Frontal cortex (tissue), 4 donors: ENCODE measurements around the gene ZNF275. TPM values are rescaled to one million over a fixed set of nuclear protein-coding genes. Genes with fewer than 3 reads are reported as not detected.
"Not testable (repeated sequence)": the region's sequence is repeated elsewhere in the genome, so short reads cannot be mapped to it uniquely, and the experiment has no call there.

ENCODE experiments used
- DNase-seq, 2 donors: peaks; one replicate each; pipeline ENCODE4 v3.0.0; 2012; ENCODE audit warnings: low spot score in 2 of 2
- FAIRE-seq: peaks from 2 replicates; lab custom pipeline; 2012; peaks lifted over from hg19 to GRCh38; lab: Jason Lieb, UNC
- total RNA-seq: library from RNA; depleted of rRNA; stranded (reverse); fragments of >200 nt; gene quantifications from one replicate; pipeline ENCODE4 v1.2.3, GENCODE V29; 2014
- donor health status: control.
- donor health status: control.
- donor health status: control.

Gene ZNF275
- total RNA-seq, 1 donor from 2014 or later: 5.7 TPM

- no peak for DNase-seq
- no peak for FAIRE-seq
These were observed 48.9 kb downstream of the ZNF275 start for GRCh38 chrX:153382563-153383482.

- FAIRE-seq: no peak
- no peak for DNase-seq
These were observed 50.4 kb downstream of the ZNF275 start for GRCh38 chrX:153384390-153384789.

GRCh38 chrX:153384973-153385372, 51.0 kb downstream of the ZNF275 start:
- DNase-seq, FAIRE-seq: not testable (repeated sequence)

- FAIRE-seq (no peak), DNase-seq (no peak)
These were observed 52.1 kb downstream of the ZNF275 start for GRCh38 chrX:153386097-153386496.

DNA sequence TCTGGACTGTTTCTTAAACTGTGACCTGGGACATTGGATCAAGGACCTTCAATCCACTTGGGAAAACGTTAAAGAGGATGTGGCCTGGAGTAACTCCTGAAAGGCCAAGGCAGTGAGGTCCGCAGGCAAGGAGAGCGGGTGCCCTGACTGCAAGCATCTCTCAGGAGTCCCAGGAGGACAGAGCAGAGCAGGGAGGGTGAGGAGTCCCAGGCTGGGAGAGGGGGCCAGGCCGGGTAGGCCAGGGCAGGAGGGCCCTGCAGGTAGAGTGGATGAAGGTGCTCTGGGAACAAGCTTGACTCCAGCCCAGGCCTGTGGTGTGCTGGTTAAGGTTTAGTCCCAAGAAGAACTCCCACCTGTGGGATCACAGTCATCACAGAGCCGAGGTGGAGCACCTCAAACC, 53.4 kb downstream of the ZNF275 start:
- no peak for DNase-seq
- FAIRE-seq: no peak

GRCh38 chrX:153387987-153388721, 54.2 kb downstream of the ZNF275 start:
- no peak for DNase-seq
- no peak for FAIRE-seq

DNA sequence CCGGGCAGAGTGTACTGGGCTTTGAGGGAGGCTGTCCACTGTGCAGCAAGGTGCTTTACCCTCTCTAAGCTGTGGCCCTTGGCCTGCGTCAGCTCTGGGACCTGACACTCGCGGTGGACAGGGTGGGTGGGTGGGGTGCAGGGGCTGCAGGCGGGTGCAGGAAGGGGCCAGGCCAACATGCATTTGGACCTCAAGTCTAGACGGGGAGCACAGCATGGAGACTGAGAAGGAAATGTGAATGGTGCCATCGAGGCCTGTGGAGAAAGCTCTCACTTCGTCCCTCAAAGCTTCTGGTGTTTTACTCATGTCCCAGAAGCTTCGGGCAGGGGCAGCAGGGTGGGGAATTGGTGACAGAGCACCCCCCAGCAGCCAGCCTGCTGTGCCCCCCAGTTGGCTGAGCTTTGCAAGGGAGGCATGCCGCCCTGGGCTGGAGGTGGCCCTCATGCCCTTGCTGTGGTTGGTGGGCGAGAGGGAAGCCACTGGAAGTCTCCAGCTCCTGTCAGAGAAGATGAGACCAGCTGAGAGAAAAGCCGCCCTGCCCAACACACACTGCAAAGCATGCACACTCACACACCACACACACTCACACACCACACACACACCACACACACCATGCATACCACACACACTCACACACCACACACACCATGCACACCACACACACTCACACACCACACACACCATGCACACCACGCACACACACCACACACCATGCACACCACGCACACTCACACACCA, 54.9 kb downstream of the ZNF275 start:
- FAIRE-seq (no peak), DNase-seq (no peak)

GRCh38 chrX:153389460-153389768, 55.5 kb downstream of the ZNF275 start:
- FAIRE-seq: not testable (repeated sequence)

GRCh38 chrX:153392642-153393321, 58.8 kb downstream of the ZNF275 start:
- FAIRE-seq: no peak
- DNase-seq: no peak

More at GRCh38 chrX:153389460-153389768, 55.5 kb downstream of the ZNF275 start:
- DNase-seq: not testable (repeated sequence)

- FAIRE-seq: no peak
- DNase-seq: no peak
These were observed 60.7 kb downstream of the ZNF275 start for GRCh38 chrX:153394612-153395011.

DNA sequence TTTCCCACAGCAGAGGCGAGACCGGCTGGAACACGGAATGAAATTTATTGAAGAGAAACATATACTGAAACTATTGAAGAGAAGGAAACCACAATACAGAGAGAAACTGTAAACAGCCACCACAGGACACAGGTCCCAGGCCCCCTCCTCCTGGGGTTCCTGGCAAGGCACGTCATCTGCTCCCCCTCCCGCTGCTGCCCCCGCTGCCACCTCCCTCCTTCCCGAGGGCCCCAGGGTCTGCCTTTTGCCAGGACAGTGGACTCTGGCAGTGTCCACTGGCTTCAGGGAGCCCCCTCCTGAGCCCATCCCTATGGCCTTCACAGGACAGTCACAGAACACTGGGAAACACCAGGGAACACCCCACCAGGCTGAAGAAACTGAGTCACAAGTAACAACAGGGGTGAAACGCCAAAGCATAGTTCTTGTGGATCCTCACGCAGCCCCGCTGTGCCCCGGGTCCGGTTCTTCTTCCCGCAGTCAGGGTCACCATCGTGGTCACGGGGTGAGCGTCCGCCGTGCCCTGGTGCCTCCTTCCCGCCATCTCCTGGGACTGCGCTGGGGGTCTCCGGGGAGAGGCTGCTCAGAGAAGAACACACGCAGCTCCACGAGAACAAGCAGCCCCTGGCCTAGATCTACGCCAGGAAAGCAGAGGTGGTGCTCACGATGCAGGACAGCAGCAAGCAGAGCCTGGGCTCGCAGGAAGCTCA, 61.8 kb downstream of the ZNF275 start:
- FAIRE-seq (no peak), DNase-seq (no peak)

DNA sequence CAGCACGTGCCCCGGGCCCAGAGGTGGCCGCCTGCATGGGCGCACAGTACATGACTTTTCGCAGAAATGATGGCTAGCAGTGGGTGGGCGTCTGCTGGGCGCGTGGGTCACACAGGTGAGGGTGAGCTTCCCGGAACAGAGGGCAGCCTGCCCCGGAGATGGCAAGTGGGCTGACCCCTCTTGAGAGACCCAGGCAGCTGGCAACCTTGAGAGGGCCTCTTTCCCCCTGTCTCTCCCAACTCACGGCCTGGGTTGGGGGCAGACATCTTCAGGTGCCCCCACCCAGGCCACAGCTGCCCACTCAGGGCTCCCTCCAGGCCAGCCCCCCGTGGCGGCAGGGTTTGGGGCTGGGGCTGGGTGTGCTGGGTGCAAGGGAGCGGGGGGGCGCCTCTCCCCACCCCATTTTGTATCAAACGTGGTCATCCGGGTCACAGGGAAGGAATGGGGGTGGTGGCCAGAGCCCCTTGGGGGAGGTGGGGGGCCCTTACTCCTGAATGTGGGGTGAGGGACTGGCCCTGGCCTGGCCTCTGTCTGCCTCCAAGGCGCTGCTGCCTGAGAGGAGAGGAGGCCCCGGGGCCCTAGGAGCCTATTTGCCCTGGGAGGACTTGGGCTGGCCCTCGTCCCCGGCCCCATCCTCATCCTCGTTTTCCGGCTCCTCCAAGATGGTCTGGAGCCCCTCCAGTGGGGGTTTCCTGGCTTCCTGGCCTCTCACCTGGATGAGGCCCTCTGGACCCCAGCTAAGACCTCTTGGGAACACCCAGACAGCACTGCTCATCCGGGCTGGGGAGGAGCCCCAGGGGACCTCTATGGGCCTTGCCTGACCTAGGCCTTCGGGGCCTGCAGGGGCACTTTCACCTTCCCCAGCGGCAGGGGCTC, 62.6 kb downstream of the ZNF275 start:
- FAIRE-seq (no peak), DNase-seq (no peak)

GRCh38 chrX:153397256-153397960, 63.5 kb downstream of the ZNF275 start:
- no peak for FAIRE-seq
- DNase-seq: no peak

- DNase-seq (no peak), FAIRE-seq (no peak)
These were observed 64.5 kb downstream of the ZNF275 start for GRCh38 chrX:153398275-153398960.

GRCh38 chrX:153400146-153401132, 66.5 kb downstream of the ZNF275 start:
- FAIRE-seq: no peak
- peak in 1 of 2 donors; percentile 29 for DNase-seq
